ENCODE results near the gene CENATAC.
A peak's percentile ranks its signal among the peaks of the same experiment; 100 is the strongest.
"Not testable (repeated sequence)": the region's sequence is repeated elsewhere in the genome, so short reads cannot be mapped to it uniquely, and the experiment has no call there.

The CENATAC gene

GRCh38 chr11:119026970-119027369 is 29.0 kb downstream of the CENATAC start:
- DNase-seq (ENCODE audit: low read depth): no peak

GRCh38 chr11:119027561-119028345 is 29.8 kb downstream of the CENATAC start:
- DNase-seq (ENCODE audit: low read depth): no peak

GRCh38 chr11:119028346-119029068 is 30.6 kb downstream of the CENATAC start:
- no peak for DNase-seq (ENCODE audit: low read depth)

- DNase-seq (ENCODE audit: low read depth): no peak
Observed at GRCh38 chr11:119029069-119029339, 31.1 kb downstream of the CENATAC start.

GRCh38 chr11:119029340-119030028 is 31.5 kb downstream of the CENATAC start:
- peak; percentile 46 for DNase-seq (ENCODE audit: low read depth)

- DNase-seq (ENCODE audit: low read depth): no peak
Observed at GRCh38 chr11:119030029-119030328, 32.0 kb downstream of the CENATAC start.

GRCh38 chr11:119030329-119031047 is 32.5 kb downstream of the CENATAC start, which contains the start of gene SLC37A4:
Gene SLC37A4 (minus strand): TSS chr11:119030877.
- peak; percentile 99 for DNase-seq (ENCODE audit: low read depth)

GRCh38 chr11:119031912-119032280 is 34.0 kb downstream of the CENATAC start:
- no peak for DNase-seq (ENCODE audit: low read depth)

- not testable (repeated sequence) for DNase-seq (ENCODE audit: low read depth)
Observed at GRCh38 chr11:119033421-119033820, 35.5 kb downstream of the CENATAC start.

- no peak for DNase-seq (ENCODE audit: low read depth)
Observed at GRCh38 chr11:119034813-119035212, 36.9 kb downstream of the CENATAC start.

GRCh38 chr11:119038884-119039283 is 40.9 kb downstream of the CENATAC start:
- DNase-seq (ENCODE audit: low read depth): no peak

- DNase-seq (ENCODE audit: low read depth): not testable (repeated sequence)
Observed at GRCh38 chr11:119039471-119039870, 41.5 kb downstream of the CENATAC start.

GRCh38 chr11:119041821-119042514 is 44.0 kb downstream of the CENATAC start:
- DNase-seq (ENCODE audit: low read depth): no peak

- DNase-seq (ENCODE audit: low read depth): no peak
Observed at GRCh38 chr11:119042927-119043326, 45.0 kb downstream of the CENATAC start.

GRCh38 chr11:119044708-119045107 is 46.8 kb downstream of the CENATAC start:
- no peak for DNase-seq (ENCODE audit: low read depth)

GRCh38 chr11:119046489-119046888 is 48.6 kb downstream of the CENATAC start:
- DNase-seq (ENCODE audit: low read depth): no peak

GRCh38 chr11:119047205-119047604 is 49.3 kb downstream of the CENATAC start:
- DNase-seq (ENCODE audit: low read depth): no peak

- DNase-seq (ENCODE audit: low read depth): no peak
Observed at GRCh38 chr11:119048644-119049043, 50.7 kb downstream of the CENATAC start.

- no peak for DNase-seq (ENCODE audit: low read depth)
Observed at GRCh38 chr11:119049081-119049480, 51.1 kb downstream of the CENATAC start.

- no peak for DNase-seq (ENCODE audit: low read depth)
Observed at GRCh38 chr11:119051440-119052162, 53.7 kb downstream of the CENATAC start.

- DNase-seq (ENCODE audit: low read depth): no peak
Observed at GRCh38 chr11:119052163-119052814, 54.4 kb downstream of the CENATAC start.
